Measurements from ENCODE around the gene PYGB.

The PYGB gene

GRCh38 chr20:25270829-25271251 lies 23.0 kb downstream of the PYGB start:
- no peak for DNase-seq (ENCODE audit: insufficient read length, low spot score)
- no peak for FAIRE-seq
- no peak for TF ChIP-seq CTCF (IDR thresholded peaks at IDR 0.05; ENCODE audit: insufficient read depth, missing control alignments)

GRCh38 chr20:25271486-25272222 lies 23.8 kb downstream of the PYGB start:
- FAIRE-seq: no peak
- no peak for TF ChIP-seq CTCF (IDR thresholded peaks at IDR 0.05; ENCODE audit: insufficient read depth, missing control alignments)

GRCh38 chr20:25272223-25273000 lies 24.5 kb downstream of the PYGB start:
- TF ChIP-seq CTCF (IDR thresholded peaks at IDR 0.05; ENCODE audit: insufficient read depth, missing control alignments): no peak
- DNase-seq (ENCODE audit: insufficient read length, low spot score) (no peak), FAIRE-seq (no peak)

More at GRCh38 chr20:25271486-25272222, 23.8 kb downstream of the PYGB start:
- DNase-seq (ENCODE audit: insufficient read length, low spot score): no peak

GRCh38 chr20:25273046-25273445 lies 25.2 kb downstream of the PYGB start:
- TF ChIP-seq CTCF (IDR thresholded peaks at IDR 0.05; ENCODE audit: insufficient read depth, missing control alignments): no peak
- FAIRE-seq (no peak), DNase-seq (ENCODE audit: insufficient read length, low spot score) (no peak)

GRCh38 chr20:25273541-25274358 lies 25.9 kb downstream of the PYGB start:
- no peak for DNase-seq (ENCODE audit: insufficient read length, low spot score)
- no peak for FAIRE-seq

GRCh38 chr20:25274481-25274880 lies 26.6 kb downstream of the PYGB start:
- TF ChIP-seq CTCF (IDR thresholded peaks at IDR 0.05; ENCODE audit: insufficient read depth, missing control alignments): no peak
- FAIRE-seq: no peak
- DNase-seq (ENCODE audit: insufficient read length, low spot score): no peak

More at GRCh38 chr20:25273541-25274358, 25.9 kb downstream of the PYGB start:
- TF ChIP-seq CTCF (IDR thresholded peaks at IDR 0.05; ENCODE audit: insufficient read depth, missing control alignments): no peak
